Panc1 (cell line): ENCODE measurements around the gene ZNF513.
A peak's percentile ranks its signal among the peaks of the same experiment; 100 is the strongest.

Experiments used
- CTCF ChIP-seq: fragments of 450-650 bp; IDR thresholded peaks from 2 replicates; pipeline ENCODE4 v1.5.1; 2017; ENCODE audit warnings: mild to moderate bottlenecking
- POLR2AphosphoS5 ChIP-seq: IDR thresholded peaks from 2 replicates; pipeline ENCODE4 v1.6.1; 2012; ENCODE audit warnings: mild to moderate bottlenecking, low read depth, low read length, moderate library complexity
- TF ChIP-seq, protein P1 (sequence below), 2 experiments: IDR thresholded peaks; 2 replicates each; pipeline ENCODE4 v1.6.1; 2011 to 2012; ENCODE audit warnings: low read depth in 2 of 2, control low read depth in 1 of 2, low read length in 1 of 2, mild to moderate bottlenecking in 1 of 2, moderate library complexity in 1 of 2; ENCODE audit not compliant: insufficient read depth in 1 of 2

- TF ChIP-seq CTCF = no peak
- TF ChIP-seq, protein P1, sequence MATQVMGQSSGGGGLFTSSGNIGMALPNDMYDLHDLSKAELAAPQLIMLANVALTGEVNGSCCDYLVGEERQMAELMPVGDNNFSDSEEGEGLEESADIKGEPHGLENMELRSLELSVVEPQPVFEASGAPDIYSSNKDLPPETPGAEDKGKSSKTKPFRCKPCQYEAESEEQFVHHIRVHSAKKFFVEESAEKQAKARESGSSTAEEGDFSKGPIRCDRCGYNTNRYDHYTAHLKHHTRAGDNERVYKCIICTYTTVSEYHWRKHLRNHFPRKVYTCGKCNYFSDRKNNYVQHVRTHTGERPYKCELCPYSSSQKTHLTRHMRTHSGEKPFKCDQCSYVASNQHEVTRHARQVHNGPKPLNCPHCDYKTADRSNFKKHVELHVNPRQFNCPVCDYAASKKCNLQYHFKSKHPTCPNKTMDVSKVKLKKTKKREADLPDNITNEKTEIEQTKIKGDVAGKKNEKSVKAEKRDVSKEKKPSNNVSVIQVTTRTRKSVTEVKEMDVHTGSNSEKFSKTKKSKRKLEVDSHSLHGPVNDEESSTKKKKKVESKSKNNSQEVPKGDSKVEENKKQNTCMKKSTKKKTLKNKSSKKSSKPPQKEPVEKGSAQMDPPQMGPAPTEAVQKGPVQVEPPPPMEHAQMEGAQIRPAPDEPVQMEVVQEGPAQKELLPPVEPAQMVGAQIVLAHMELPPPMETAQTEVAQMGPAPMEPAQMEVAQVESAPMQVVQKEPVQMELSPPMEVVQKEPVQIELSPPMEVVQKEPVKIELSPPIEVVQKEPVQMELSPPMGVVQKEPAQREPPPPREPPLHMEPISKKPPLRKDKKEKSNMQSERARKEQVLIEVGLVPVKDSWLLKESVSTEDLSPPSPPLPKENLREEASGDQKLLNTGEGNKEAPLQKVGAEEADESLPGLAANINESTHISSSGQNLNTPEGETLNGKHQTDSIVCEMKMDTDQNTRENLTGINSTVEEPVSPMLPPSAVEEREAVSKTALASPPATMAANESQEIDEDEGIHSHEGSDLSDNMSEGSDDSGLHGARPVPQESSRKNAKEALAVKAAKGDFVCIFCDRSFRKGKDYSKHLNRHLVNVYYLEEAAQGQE (IDR thresholded peaks at IDR 0.05; ENCODE audit: insufficient read depth in 1 of 2, low read depth in 2 of 2, low read length in 1 of 2) = no peak
- peak; percentile 83 for TF ChIP-seq POLR2AphosphoS5
Measured at GRCh38 chr2:27428213-27428977, 47.9 kb upstream of the ZNF513 start, which contains the start of gene NRBP1.
